Thoracic aorta (tissue), 2 donors: Measurements from ENCODE around the gene NOS1. TPM values are rescaled to one million over a fixed set of nuclear protein-coding genes. Genes with fewer than 3 reads are reported as not detected.

Source experiments
- ATAC-seq: fragments of 150-250 bp; one replicate; pipeline ENCODE4 v1.8.0; 2017; ENCODE audit warnings: low read depth; ENCODE audit not compliant: insufficient number of reproducible peaks, low FRiP score
- DNase-seq: peaks from one replicate; pipeline ENCODE4 v3.0.0-alpha.2; 2020; ENCODE audit warnings: low spot score
- H3K27ac ChIP-seq, 2 donors: fragments of 200-600 bp; sonication (generic); 1 replicate in 1 of 2; 2 replicates in 1 of 2; pipeline ENCODE4 v1.5.1; 2016; ENCODE audit warnings: mild to moderate bottlenecking in 2 of 2, moderate library complexity in 2 of 2
- H3K27me3 ChIP-seq: fragments of 200-600 bp; sonication (generic); replicated peaks from 2 replicates; pipeline ENCODE4 v1.6.0; 2016; ENCODE audit warnings: mild to moderate bottlenecking; ENCODE audit not compliant: insufficient read depth
- H3K36me3 ChIP-seq: fragments of 200-600 bp; sonication (generic); one replicate; pipeline ENCODE4 v1.5.1; 2016
- H3K4me1 ChIP-seq, 2 donors: fragments of 200-600 bp; sonication (generic); 1 replicate in 1 of 2; 2 replicates in 1 of 2; pipeline versions ENCODE4 v1.5.1 to v1.6.0; 2016; ENCODE audit warnings: low read depth in 2 of 2, mild to moderate bottlenecking in 1 of 2; ENCODE audit not compliant: control insufficient read depth in 1 of 2
- H3K4me3 ChIP-seq: fragments of 200-600 bp; sonication (generic); 2 replicates; pipeline ENCODE4 v1.5.1; 2016; ENCODE audit warnings: mild to moderate bottlenecking
- H3K9me3 ChIP-seq: fragments of 200-600 bp; sonication (generic); 2 replicates; pipeline ENCODE4 v1.5.1; 2016
- CTCF ChIP-seq: fragments of 200-600 bp; sonication (generic); IDR thresholded peaks from one replicate; pipeline ENCODE4 v1.5.1; 2019; ENCODE audit warnings: antibody characterized with exemption
- total RNA-seq, 2 donors: library from RNA; depleted of rRNA; stranded (reverse); fragments of >200 nt; gene quantifications; one replicate each; pipeline versions ENCODE4 v1.1.0 to v1.2.3, GENCODE V29; 2016

The NOS1 gene
- total RNA-seq, 2 donors from 2014 or later, result 0.07 to 0.14 TPM

- Histone ChIP-seq H3K27me3 (no peaks in the 10 kb centered on the region), H3K4me1 (no peaks in the 10 kb centered on the region), H3K27ac (no peak overlapping the region), H3K36me3 (no peaks in the 10 kb centered on the region), H3K9me3 (no peaks in the 10 kb centered on the region), H3K4me3 (no peak overlapping the region)
- ATAC-seq (no peak), DNase-seq (no peak)
- TF ChIP-seq CTCF, result no peak
Measured at GRCh38 chr12:117298648-117299225, 62.7 kb downstream of the NOS1 start.

- Histone ChIP-seq H3K9me3 (no peaks in the 10 kb centered on the region), H3K27ac (no peak overlapping the region), H3K36me3 (no peaks in the 10 kb centered on the region), H3K4me3 (no peak overlapping the region), H3K4me1 (no peaks in the 10 kb centered on the region), H3K27me3 (no peaks in the 10 kb centered on the region)
- ATAC-seq (no peak), DNase-seq (no peak)
- no peak for TF ChIP-seq CTCF
Measured at GRCh38 chr12:117298191-117298590, 63.2 kb downstream of the NOS1 start.

- ATAC-seq, result no peak
- TF ChIP-seq CTCF, result no peak
- H3K27ac ChIP-seq, result no peak overlapping the region
Measured at GRCh38 chr12:117294189-117294603, 67.2 kb downstream of the NOS1 start.

GRCh38 chr12:117293510-117293909 is 67.9 kb downstream of the NOS1 start:
- H3K9me3 ChIP-seq, result no peaks in the 10 kb centered on the region
- no peaks in the 10 kb centered on the region for H3K36me3 ChIP-seq

More at GRCh38 chr12:117294189-117294603, 67.2 kb downstream of the NOS1 start:
- no peaks in the 10 kb centered on the region for H3K36me3 ChIP-seq
- no peaks in the 10 kb centered on the region for H3K9me3 ChIP-seq
- H3K4me3 ChIP-seq, result no peak overlapping the region
- no peak for DNase-seq
- H3K4me1 ChIP-seq, result no peaks in the 10 kb centered on the region
- H3K27me3 ChIP-seq, result no peaks in the 10 kb centered on the region

GRCh38 chr12:117292688-117293087 is 68.7 kb downstream of the NOS1 start:
- no peaks in the 10 kb centered on the region for H3K27me3 ChIP-seq
- no peak overlapping the region for H3K27ac ChIP-seq
- H3K4me3 ChIP-seq, result no peak overlapping the region
- no peaks in the 10 kb centered on the region for H3K4me1 ChIP-seq
- no peak for DNase-seq
- no peaks in the 10 kb centered on the region for H3K9me3 ChIP-seq
- TF ChIP-seq CTCF, result no peak
- H3K36me3 ChIP-seq, result no peaks in the 10 kb centered on the region
- no peak for ATAC-seq

More at GRCh38 chr12:117293510-117293909, 67.9 kb downstream of the NOS1 start:
- TF ChIP-seq CTCF, result no peak
- ATAC-seq (no peak), DNase-seq (no peak)
- no peak overlapping the region for H3K27ac ChIP-seq
- H3K4me3 ChIP-seq, result no peak overlapping the region
- H3K27me3 ChIP-seq, result no peaks in the 10 kb centered on the region
- H3K4me1 ChIP-seq, result no peaks in the 10 kb centered on the region
